PFSK-1 (cell line): ENCODE measurements around the gene RETREG2.

Experiments
- FOXP2 ChIP-seq: optimal IDR thresholded peaks from 2 replicates; pipeline ENCODE3; 2011; ENCODE audit warnings: borderline replicate concordance, control low read depth, inconsistent platforms; ENCODE audit not compliant: insufficient read depth; ENCODE audit errors: extremely low read length, extremely low read depth
- POLR2AphosphoS5 ChIP-seq: IDR thresholded peaks from 2 replicates; pipeline ENCODE4 v1.6.1; 2012; ENCODE audit warnings: low read depth, mild to moderate bottlenecking, control low read depth, low read length, moderate library complexity
- SIN3A ChIP-seq: IDR thresholded peaks from 2 replicates; pipeline ENCODE4 v1.6.1; 2012; ENCODE audit warnings: mild to moderate bottlenecking, low read length, moderate library complexity, borderline replicate concordance; ENCODE audit not compliant: insufficient read depth
- TAF1 ChIP-seq: IDR thresholded peaks from 2 replicates; pipeline ENCODE4 v1.6.1; 2012; ENCODE audit warnings: low read length, control low read depth, borderline replicate concordance; ENCODE audit not compliant: insufficient read depth
- TF ChIP-seq, protein P1 (sequence below), 2 experiments: IDR thresholded peaks; 2 replicates each; pipeline versions ENCODE4 v1.6.1 to v1.8.0; 2011 to 2012; ENCODE audit warnings: low read depth in 2 of 2, low read length in 2 of 2, control low read depth in 1 of 2, inconsistent platforms in 1 of 2, mild to moderate bottlenecking in 1 of 2, moderate library complexity in 1 of 2; ENCODE audit not compliant: insufficient read depth in 1 of 2

Gene RETREG2

GRCh38 chr2:219160186-219161017 is 17.7 kb upstream of the RETREG2 start, which contains the start of gene NHEJ1:
Gene NHEJ1 (minus strand): TSS chr2:219160815. CDS start chr2:219158362, 2,453 bp downstream.
- TF ChIP-seq, protein P1, sequence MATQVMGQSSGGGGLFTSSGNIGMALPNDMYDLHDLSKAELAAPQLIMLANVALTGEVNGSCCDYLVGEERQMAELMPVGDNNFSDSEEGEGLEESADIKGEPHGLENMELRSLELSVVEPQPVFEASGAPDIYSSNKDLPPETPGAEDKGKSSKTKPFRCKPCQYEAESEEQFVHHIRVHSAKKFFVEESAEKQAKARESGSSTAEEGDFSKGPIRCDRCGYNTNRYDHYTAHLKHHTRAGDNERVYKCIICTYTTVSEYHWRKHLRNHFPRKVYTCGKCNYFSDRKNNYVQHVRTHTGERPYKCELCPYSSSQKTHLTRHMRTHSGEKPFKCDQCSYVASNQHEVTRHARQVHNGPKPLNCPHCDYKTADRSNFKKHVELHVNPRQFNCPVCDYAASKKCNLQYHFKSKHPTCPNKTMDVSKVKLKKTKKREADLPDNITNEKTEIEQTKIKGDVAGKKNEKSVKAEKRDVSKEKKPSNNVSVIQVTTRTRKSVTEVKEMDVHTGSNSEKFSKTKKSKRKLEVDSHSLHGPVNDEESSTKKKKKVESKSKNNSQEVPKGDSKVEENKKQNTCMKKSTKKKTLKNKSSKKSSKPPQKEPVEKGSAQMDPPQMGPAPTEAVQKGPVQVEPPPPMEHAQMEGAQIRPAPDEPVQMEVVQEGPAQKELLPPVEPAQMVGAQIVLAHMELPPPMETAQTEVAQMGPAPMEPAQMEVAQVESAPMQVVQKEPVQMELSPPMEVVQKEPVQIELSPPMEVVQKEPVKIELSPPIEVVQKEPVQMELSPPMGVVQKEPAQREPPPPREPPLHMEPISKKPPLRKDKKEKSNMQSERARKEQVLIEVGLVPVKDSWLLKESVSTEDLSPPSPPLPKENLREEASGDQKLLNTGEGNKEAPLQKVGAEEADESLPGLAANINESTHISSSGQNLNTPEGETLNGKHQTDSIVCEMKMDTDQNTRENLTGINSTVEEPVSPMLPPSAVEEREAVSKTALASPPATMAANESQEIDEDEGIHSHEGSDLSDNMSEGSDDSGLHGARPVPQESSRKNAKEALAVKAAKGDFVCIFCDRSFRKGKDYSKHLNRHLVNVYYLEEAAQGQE (IDR thresholded peaks at IDR 0.05; ENCODE audit: insufficient read depth in 1 of 2, low read depth in 2 of 2, low read length in 2 of 2), result 0 out of 4 replicates have a peak, but pooled peaks of 1 of the 2 experiments have one; percentile 12
- TF ChIP-seq POLR2AphosphoS5 (peak; percentile 81), TAF1 (no peak), SIN3A (peak; percentile 67; the same call in 1 of the 2 replicates), FOXP2 (no peak)

DNA sequence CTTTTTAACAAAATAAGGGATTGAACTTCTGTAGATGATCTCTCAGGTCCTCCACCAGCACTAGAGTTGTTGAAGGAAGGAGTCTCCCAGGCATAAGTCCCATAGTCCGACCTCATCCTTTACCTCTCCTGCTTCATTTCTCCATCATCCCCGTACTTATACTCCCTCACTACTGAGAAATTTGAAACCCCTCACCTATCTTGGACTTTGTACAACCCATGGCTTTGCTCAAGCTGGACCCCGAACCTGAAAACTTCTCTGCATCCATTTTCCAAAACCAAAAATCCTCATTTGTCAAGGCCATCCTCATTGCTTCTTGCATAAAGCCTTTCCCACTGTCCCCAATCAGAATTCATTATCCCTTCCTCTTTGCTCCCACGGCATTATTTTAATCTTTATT is 17.0 kb upstream of the RETREG2 start:
- TF ChIP-seq POLR2AphosphoS5, result no peak
- TF ChIP-seq SIN3A, result no peak
- no peak for TF ChIP-seq TAF1
- TF ChIP-seq, protein P1 (IDR thresholded peaks at IDR 0.05; ENCODE audit: insufficient read depth in 1 of 2, low read depth in 2 of 2, low read length in 2 of 2), result no peak
- TF ChIP-seq FOXP2, result no peak

GRCh38 chr2:219163156-219163555 is 14.9 kb upstream of the RETREG2 start:
- TF ChIP-seq, protein P1 (IDR thresholded peaks at IDR 0.05; ENCODE audit: insufficient read depth in 1 of 2, low read depth in 2 of 2, low read length in 2 of 2), result no peak

DNA sequence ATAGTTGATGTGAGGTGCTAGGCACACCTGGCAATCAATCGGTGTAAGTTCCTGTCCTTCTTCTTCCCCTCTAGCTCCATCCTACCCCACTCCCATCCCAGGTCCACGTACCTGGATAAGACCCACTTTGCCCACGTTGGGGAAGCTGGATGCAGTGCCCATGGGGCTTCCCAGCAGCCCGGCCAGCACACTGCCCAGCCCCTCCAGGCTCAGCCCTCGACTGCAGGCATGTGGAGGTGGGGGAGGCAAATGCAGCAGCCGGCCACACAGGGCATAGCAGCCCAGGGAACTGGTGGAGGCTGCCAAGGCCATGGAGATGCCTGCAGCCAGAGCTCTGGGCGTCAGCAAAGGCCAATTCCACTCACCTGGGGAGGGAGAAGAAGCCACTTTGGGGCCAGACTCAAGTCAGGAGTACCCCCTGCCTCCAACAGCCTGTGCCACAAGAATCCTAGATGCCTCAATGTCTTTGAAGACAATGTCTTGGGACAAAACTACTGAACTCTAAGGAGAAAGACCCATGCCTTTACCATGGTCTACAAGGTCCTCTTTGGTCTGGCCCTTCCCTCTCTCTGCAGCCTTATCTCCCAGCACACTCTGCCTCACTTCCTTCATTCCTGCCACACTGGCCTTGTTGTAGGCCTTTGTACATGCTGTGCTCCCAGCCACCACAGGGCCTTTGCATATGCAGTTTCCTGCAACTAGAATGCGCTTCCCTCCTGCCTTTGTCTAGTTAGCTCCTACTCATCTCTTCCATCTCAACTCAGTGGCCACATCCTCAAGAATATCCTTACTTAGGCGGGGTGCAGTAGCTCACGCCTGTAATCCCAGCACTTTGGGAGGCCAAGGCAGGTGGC is 12.8 kb upstream of the RETREG2 start:
- no peak for TF ChIP-seq POLR2AphosphoS5
- TF ChIP-seq TAF1, result no peak
- TF ChIP-seq, protein P1 (IDR thresholded peaks at IDR 0.05; ENCODE audit: insufficient read depth in 1 of 2, low read depth in 2 of 2, low read length in 2 of 2), result no peak
- no peak for TF ChIP-seq FOXP2
- no peak for TF ChIP-seq SIN3A
